Activated CD8-positive, alpha-beta memory T cell treated with anti-CD3 and anti-CD28 coated beads, Interleukin-2, amount 50 U/mL, for 1 hour (primary cell): ENCODE results near the gene BRD1.
A peak's percentile ranks its signal among the peaks of the same experiment; 100 is the strongest.
"Not testable (repeated sequence)": the region's sequence is repeated elsewhere in the genome, so short reads cannot be mapped to it uniquely, and the experiment has no call there.

ENCODE experiments used
- DNase-seq: peaks from one replicate; pipeline ENCODE4 v3.0.0-alpha.2; 2020; ENCODE audit errors: extremely low read depth

The BRD1 gene

DNA sequence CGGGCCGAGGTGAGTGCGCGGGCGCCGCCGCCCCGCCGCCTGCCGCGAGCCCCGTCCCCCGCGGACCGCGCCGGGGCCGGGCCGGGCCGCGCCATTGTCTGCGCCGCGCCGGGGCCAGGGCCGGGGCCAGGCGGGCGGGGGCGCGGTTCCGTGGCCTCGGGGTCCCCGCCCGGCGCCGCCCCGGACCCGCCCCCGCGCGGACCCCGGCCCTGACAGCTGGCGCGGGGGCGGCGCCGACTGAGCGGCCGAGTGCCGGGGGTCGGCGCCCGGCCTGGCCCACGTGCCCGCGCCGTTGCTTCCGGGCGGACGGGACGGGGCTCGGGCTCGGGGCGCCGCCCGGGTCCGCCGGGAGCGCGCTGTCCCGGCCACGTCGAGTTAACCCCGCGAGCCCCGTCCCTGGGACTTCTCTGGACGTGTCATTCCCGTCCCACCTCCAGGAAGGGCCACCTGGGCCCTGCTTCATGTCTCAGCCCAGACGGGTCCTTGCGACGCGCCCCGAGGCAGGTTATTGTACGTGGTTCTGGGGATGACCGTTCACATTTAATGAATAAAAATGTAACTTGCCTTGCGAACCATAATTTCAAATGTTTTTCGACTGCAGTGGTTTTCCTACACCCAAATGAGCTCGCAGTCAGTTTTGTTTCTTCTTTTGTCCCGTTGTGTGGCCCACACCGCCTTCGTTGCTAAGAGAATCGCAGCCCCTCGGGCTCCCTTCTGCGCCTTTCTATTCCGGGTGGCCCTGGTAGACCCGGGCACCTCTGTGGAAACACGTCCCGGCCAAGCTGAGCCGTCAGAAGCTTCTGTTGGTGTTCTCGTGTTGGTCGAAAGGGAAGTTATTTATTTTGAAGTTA is 26.5 kb upstream of the BRD1 start:
- DNase-seq, result no peak

DNA sequence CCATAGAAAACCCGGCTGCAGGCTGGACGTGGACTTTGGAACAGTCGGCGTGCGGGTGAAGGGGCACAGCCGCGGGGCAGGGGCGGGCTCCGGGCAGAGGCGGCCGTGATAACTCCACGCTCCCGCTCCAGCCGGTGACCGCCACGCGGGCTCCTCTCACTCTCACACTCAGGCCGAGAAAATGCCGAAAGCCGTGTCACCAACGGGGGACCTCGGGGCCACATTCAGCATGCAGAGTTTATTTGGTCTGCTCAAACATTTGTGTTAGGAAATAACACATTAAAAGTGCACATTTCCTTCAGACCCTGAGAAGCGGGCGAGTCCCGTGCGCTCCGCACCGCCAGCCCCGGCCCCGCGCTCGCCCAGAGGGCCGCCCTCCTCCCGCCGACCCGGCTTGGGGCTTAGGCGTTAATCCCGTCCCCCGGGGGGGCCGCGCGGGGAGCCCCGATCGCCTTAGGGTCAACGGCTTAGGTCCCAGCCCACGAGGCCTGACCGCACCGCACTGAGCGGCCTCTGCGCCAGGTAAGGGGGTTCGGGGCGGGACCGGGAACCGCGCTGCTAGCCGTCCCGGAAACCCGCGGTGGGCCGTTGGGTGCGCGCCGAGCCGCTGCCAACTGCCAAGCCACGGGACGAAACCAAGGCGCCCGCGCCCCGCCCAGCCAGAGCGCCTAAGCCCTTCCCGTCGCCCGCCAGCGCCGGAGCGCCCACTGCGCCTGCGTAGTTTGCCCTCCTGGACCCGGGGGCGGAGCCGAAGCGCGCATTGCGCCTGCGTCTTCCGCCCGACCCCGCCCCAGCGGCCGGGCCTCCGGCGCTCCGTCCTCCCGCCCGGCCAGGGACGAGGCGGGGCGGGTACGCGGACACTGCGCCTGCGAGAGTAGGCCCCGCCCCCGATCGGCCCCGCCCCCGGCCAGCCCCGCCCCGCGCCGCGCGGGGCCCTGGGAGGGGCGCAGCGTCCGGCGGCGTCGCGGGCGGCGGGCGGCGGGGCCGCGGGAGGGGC is 25.5 kb upstream of the BRD1 start, which contains the start of gene ZBED4:
TSS of gene ZBED4 (plus strand) at position 947 of the 997 bp plus-strand sequence. CDS start 29,819 bp downstream, outside the sequence.
- DNase-seq, result peak; percentile 85

DNA sequence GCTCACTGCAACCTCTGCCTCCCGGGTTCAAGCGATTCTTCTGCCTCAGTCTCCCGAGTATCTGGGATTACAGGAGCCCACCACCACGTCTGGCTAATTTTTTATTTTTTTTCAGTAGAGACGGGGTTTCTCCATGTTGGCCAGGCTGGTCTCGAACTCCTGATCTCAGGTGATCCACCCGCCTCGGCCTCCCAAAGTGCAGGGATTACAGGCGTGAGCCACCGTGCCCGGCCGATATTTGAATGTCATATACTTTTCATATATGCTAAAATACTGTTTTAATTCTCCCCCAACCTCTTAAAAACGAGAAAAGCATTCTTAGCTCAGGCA is 24.9 kb upstream of the BRD1 start:
- DNase-seq, result not testable (repeated sequence)

DNA sequence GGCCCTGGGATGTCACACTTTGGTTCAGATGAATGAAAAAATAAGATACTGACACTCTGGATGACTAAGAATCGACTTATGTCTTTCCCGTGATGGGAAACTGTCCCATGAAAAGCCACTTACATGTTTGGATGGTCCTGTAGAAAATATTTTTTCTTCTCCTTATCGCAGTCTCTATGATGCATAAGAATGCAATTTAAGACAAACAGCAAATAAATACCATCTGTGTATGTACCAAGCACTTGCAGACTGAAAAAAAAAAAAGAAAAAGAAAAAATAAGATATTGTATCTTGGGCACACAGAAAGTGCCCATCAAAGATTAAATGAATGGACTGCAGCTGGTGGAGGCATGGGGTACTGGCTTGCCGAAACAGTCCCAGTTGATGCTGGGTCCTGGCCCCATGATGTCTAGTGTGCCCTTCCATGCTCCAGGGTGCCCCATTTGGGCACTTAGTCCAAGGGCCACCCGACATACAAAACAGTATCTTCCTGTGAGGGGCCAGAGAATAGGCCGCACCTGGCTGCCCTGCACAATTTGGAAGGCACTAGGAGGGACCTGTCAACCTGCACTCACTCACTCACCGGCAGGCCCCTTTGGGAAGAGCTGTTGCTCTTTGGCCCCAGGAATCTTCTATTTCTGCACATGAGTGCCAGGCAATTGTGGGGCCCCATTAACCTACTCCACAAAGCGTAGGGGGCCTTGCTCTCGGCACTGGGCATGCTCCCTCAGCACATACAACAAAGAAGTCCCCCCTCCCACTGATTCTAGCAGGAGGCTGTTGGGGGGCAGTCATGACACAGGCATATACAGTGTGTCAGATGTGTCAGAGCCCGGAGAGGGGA is 23.5 kb upstream of the BRD1 start:
- no peak for DNase-seq

DNA sequence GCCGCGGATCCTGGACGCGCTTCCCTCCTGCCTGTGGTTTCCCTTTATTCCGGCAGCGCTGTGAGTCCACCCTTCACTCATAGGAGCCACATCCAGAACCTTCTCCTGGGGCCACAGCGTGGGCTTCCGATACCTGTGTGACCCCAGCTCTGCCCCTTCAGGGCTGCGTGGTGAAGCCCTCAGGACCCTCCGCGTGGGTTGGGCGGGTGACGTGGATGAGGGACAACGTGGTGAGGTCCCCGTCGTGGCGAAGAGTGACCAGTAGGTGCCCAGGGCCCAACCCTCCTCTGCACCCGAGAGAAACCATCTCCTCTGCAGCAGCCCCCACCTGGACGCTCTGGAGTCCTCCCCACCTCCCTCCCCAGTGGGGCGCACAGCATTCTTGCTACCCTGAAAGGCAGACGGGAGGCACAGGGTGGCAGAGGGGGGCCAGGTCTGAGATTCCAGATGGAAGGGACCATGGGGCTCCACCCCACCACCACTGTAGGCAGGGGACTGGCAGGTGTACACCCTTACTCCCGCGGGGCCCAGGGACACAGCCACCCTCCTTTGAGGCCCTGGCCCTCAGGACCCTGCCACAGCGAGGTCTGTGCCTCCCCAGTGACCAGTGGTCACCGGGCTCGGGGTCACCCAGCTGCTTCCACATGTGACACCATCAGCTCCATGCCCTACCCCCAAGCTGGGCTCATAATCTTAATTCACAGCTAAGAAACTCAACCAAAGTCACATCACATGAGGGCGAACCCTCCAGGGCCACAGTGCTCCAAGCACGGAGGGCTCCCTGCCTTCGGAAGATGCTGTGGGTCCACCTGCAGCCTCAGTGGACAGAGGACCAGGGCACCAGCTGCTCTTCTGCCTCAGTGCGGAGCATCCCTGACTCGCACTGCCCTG is 22.6 kb upstream of the BRD1 start:
- no peak for DNase-seq

DNA sequence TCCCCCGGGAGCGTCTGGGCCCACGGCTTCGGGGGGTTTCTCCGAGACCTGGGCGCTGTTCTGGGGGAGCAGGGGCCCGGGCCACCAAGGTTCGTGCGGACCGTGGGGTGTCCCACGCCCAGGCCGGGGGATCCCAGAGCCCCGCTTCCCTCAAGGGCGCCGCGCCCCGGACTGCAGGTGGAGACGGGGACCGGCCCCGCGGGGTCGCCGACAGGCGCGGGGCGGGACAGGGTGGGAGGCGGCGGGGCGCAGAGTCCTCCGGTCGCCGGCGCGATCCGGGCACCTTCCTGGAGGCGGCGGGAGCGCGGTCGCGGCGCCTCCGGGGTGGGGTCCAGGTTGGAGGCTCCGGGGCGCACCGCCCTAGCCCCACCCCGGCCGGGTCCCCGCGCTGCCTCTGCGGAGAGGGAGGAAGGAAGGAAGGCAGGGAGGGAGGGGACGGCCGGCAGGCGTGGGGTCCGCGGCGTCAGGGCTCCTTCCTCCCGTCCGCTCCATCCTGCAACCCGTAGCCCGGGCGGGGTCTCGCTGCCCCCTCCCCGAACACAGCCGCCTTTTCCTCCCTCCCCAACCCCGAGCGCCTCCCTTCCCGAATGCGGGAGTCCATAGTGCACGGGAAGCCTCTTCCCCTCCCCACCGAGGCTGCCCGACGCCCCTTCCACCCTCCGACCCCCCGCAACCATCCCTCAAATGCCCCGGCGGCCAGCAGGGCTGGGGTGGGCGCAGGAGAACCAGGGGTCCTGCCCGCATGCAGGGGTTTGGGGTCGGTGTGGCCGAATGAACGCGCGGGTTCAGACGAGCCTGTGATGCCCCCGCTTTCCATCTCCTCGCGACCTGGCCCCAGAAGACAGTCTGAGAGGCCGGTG is 21.7 kb upstream of the BRD1 start:
- no peak for DNase-seq

DNA sequence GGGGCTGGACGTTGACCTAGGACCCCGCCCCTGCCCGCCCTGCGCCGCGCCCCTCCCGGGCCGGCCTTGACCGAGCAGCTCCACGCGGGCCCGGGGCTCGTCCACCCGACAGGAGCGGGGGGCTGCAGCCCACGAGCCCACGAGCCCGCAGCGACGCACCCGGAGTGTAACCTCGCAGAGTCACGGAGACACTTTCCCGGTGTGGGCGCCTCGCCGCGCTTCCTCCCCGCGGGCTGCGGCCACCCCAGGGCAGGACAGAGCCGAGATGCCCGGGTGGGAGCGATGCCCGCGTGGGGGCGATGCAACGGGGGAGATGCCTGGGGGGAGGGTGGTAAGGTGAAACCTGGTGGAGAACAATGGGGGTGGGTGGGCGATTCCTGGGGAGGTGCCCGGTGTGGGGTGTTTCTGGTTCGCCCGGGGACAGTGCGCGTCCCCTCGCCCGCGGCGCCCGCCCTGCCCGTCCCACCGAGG is 21.1 kb upstream of the BRD1 start:
- DNase-seq, result no peak

DNA sequence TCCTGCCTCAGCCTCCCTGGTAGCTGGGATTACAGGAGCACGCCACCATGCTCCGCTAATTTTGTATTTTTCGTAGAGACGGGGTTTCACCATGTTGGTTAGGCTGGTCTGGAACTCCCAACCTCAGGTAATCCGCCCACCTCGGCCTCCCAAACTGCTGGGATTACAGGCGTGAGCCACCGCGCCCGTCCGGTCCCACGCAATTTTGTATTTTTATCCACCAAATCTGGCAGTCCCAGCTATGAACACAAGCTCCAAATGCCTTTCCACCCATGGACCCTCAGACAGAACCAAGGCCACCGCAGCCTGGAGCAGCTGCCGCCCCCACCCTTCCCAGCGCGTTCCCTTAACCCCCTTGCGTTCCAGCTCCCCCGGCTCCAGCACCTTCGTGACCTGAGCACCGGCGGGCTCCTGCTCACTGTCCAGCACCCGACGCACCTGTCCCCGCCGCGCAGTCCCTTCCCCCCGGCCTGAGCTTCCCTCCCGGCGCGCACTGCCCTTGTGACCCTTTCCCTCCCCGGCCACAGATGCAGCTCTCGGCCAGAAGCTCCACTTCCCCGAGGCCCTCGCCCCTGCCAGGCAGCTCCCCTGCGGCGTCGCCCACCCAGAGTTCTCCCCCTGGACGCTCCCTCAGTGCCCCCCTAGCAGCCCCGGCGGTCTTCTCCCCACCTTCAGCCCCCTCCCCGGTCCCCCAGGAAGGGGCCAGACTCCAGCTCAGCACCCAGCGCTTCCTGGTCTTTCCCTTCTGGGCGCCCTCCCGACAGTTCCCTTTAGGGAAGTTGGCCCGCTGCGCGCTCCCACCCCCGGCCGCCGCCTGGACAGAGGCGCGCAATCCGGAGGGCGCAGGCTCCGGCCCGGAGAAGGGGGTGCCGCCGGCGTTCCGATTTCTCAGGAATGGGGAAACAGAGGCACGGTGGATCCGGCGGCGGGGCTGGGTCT is 20.3 kb upstream of the BRD1 start:
- no peak for DNase-seq

DNA sequence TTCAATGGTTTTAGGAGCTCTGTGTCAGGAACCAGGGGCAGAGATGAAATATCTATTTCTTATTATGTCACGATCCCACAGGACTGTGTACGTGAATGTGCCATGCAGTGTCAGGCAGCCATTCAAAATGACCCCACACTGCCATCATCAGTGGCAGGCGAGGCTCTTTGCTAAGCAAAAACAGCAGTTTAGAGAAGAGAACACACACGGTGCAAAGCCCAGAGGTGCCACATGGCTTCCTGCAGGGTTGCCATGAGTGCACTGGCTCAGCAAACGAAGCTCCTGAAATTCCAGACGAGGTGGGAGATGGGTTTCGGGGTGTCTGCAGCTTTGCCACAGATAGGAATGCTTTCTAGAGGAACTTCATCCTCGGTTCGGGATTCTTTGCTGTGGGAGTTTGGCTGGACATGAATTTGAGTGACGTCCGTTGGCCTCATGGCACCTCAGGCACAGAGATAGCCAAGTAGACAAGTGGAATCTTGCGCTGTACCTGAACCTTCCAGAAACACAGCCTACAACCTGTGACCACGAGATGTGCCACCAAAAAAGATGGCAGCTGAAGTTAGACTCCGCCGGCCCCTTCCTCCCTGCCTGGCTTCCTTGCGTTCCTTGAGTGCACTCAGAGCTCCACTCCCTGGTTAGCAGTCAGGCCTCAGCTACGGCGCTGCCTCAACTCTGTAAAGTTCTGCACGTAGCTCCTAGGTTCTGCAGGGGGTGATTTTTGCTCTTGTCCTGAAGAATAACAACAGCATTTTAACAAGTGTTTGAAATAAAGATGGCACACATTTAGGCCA is 18.2 kb upstream of the BRD1 start:
- no peak for DNase-seq

DNA sequence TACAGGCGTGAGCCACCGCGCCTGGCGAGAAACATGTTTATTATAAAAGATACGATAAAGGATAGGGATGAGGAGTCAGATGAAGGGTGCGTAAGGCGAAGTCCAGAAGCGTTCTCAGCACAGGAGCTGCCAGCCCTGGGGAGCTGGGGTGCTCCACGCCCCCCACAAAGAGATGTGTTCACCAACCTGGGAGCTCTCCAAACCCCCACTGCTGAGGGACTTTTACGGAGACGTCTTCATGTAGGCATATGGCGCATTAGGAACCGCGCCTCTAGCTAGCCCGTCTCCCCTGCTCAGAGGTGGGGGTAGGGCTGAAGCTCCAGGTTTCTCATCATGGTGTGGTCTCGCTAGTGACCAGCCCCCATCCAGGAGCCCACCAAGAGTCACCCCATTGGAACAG is 17.6 kb upstream of the BRD1 start:
- no peak for DNase-seq

DNA sequence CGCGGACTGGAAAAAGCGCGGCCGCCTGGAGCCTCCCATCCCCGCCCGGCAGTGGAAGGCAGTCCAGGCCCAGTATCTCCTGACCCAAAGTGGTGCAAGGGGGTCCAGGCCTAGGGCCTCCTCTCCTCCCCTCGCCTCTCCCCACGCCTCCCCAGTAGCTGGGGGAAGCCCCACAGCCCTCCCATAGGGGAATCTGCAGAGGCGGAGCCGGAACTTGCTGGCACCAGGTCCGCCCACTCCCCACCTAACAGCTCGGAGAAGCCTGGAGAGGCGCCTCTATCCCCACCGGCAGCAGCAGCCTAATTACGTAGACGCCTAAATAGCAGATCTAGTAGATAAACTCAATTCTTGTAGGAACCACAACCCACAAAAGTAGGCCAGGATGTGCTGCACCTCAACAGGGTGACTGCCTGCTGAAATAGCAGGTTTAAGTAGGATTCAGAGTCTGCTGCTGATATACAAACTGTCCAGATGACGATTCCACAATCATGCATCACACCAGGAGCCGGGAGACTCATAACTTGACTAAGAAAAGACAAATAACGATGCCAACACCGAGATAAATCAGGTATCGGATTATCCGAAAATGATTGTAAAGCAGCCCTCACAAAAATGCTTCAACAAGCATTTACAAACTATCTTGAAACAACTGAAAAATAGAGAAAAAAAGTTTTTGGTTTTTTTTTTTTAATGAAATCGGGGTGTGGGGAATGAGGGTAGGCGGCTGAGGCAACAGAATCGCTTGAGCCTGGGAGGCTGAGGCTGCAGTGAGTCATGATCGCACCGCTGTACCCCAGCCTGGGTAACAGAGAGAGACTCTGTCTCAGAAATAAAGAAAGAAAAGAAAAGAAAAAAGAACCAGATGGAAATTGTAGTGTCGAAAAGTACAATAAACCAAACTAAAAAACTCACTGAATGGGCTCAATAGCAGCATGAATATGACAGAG is 11.4 kb upstream of the BRD1 start:
- peak; percentile 85 for DNase-seq

DNA sequence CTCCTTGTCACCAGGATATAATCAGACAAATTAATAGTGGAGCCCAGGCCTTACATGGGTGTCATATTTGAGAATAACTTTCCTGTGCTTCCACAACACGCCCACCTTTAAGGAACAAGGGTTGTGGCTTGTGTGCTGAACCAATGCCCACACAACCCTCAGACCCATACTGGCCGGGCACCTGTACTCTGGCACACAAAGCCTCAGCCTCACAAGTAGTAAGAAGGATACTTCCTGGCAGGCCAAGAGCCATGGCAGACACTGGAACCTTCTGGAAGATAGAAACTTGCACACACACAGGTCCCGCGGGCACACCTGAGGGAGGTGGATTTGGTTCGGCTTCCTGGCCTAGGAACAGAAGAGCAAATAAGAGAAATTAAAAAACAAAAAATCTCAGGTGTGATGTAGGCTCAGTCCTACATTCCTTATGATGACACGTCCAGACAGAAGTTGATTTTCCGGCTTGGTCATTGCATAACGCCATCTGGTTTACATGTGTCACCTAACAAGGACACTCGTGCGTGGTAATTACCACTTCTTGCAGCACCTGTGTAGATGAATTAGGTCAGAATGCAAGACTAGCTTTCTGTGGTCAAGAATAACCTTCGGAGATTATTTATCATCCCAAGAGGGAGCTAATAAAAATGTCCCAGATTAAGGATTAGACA is 5.8 kb upstream of the BRD1 start:
- DNase-seq, result no peak

DNA sequence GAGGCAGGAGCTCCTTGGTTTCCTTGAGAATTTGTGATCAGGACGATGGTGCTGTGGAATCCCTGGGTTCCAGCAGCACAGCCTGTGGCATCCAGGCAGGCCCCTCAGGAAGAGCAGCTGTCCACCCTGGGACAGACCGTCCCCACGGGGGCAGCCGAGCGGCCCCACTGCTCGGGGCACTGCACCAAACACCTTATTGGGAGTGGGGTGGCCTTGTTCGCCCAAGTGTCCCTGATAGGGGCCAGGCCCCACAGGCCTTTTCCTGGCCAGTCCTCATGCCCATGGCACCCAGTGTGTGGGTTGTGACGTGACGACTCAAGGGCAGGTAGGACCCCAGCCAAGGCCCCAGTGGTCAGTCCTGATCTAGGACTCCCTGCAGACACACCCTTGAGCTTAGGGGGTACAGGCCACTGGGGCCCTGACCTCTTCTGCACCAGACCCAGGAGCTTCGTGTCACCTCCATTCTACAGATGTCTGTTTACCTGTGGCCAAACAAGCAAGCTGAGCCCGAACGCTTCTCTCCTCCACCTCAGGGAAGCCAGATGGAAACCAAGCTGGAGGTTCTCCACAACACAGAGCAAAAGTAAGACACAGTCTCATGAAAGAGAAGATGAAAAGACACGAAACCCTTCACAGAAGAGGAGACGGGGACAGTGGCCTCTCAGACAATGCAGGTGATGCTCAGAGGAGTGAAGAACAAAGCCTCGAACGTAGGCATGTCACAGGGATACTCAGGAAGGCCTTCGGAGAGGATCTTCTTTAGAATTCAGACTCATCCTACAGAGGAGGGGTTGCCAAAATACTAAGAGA is 1.6 kb upstream of the BRD1 start:
- no peak for DNase-seq

DNA sequence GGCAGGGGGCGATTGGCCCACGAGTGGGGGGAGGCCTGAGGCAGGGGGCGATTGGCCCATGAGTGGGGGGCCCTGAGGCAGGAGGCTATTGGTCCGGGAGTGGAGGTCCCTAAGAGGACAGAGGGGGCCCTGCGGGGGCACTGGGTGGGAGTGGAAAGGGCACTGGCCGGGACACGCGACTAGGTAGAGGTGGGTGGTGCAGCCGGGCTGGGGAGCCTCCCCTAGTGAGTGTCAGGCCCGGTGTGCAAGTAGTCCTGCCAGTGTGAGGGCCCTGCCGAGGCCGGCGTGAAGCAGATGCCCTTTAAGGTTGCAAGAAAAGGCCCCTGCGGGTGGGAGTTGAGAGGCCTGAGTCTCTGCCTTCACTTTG is 909 bp upstream of the BRD1 start:
- DNase-seq, result no peak

DNA sequence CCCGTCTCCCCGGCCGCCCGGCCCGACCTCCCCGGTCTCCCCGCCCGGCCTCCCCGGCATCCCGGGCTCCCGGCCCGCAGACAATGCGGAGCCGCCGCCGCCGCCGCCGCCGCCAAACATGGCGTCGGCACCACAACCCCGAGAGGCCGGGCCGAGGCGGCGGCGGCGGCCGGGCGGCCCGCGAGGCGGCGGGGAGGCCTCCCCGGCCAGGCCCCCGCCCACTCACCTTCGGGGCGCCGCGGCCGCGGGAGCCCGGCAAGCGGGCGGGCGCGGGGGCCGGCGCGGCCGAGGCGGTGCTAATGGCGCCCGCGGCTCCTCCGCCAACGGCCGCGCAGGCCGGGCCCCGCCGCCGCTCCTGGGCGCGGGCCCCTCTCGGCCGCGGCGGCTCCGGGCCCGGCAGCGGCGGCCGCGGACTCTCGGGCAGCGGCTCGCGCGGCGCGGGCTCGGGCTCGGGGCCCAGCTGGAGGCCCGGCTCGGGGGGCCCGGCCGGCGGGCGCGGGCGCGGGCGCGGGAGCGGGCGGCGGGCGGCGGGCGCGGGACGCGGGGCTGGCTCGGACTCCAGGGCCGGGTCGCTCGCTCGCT is 311 bp downstream of the BRD1 start:
- DNase-seq, result no peak
